ENCODE data around the gene SPAG4.

DNA sequence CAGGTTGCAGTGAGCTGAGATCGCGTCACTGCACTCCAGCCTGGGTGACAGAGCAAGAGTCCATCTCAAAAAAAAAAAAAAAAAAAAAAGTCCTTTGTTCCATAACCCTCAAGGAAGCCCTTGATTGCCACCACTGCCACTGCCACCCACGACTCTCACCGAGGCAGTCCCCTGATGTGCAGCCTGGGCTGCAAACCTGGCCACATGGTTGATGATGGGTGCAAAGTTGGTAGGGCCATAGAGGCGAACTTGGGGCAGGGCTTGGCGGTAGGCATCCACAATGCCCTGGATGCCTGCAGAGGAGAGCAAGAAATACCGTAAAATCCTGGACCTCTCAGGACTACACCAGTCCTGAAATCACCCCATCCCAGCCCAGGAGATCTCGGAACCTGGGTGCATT lies 11.5 kb downstream of the SPAG4 start:
- TF ChIP-seq TAF1 (IDR thresholded peaks at IDR 0.05; ENCODE audit: low read depth, low read length) (no peak), POLR2A (IDR thresholded peaks at IDR 0.05; ENCODE audit: low read depth, low read length) (no peak), POLR2AphosphoS5 (IDR thresholded peaks at IDR 0.05; ENCODE audit: low read depth, low read length) (no peak), PAX5 (IDR thresholded peaks at IDR 0.05; ENCODE audit: insufficient read depth, low read length, severe bottlenecking) (no peak)

All from GM12891 (cell line).